ENCODE results near the gene LRRN3. TPM values are rescaled to one million over a fixed set of nuclear protein-coding genes. Genes with fewer than 3 reads are reported as not detected.

Gene LRRN3
- 10 to 100 TPM; 15.3 to 44.8 (median 27.5) TPM for total RNA-seq
- 25.1 TPM for polyA plus RNA-seq
- long read RNA-seq, donor 1, transcript LRRN3-204 (4 exons, 3,725 nt): minor isoform, 14 of 95 reads
- long read RNA-seq, donor 1, transcript LRRN3-203 (2 exons, 3,513 nt): minor isoform, 22 of 95 reads
- long read RNA-seq, donor 1, transcript LRRN3-201 (3 exons, 3,099 nt): major isoform, 50 of 95 reads
- long read RNA-seq, donor 1, partial matches to known transcripts: 8 of 95 reads
- long read RNA-seq, donor 1, other reads (novel, unspliced or antisense): 1 of 95 reads
- long read RNA-seq, donor 2, transcript LRRN3-201 (3 exons, 3,099 nt): major isoform, 18 of 36 reads
- long read RNA-seq, donor 2, transcript LRRN3-204 (4 exons, 3,725 nt): minor isoform, 5 of 36 reads
- long read RNA-seq, donor 2, transcript LRRN3-203 (2 exons, 3,513 nt): minor isoform, 9 of 36 reads
- long read RNA-seq, donor 2, partial matches to known transcripts: 4 of 36 reads
- long read RNA-seq, donor 2, other reads (novel, unspliced or antisense): 0 of 36 reads
- long read RNA-seq, donor 3, transcript LRRN3-203 (2 exons, 3,513 nt): minor isoform, 58 of 142 reads
- long read RNA-seq, donor 3, transcript LRRN3-201 (3 exons, 3,099 nt): major isoform, 63 of 142 reads
- long read RNA-seq, donor 3, transcript LRRN3-204 (4 exons, 3,725 nt): minor isoform, 10 of 142 reads
- long read RNA-seq, donor 3, partial matches to known transcripts: 5 of 142 reads
- long read RNA-seq, donor 3, other reads (novel, unspliced or antisense): 6 of 142 reads
- long read RNA-seq, donor 4, transcript LRRN3-201 (3 exons, 3,099 nt): minor isoform, 6 of 20 reads
- long read RNA-seq, donor 4, transcript LRRN3-203 (2 exons, 3,513 nt): major isoform, 10 of 20 reads
- long read RNA-seq, donor 4, partial matches to known transcripts: 1 of 20 reads
- long read RNA-seq, donor 4, other reads (novel, unspliced or antisense): 1 of 20 reads

DNA sequence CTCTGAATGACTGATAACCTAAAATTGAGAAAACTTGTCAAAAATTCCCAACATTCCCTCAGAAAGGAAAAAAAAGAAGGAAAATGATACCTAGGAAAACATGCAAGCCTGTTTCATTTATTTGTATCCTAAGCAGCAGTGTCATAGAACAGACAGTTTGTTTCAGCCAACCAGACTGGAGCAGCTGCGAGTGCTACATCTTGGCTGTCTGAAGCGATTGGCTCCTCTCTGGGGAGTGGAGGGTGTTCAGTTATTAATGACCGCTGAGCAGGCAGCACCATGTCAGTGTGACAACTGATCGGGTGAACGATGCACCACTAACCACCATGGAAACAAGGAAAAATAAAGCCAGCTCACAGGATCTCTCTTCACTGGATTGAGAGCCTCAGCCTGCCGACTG lies at the start of gene LRRN3:
Gene LRRN3 (plus strand): TSS at position 282 of the 400 bp plus-strand sequence. CDS start 31,646 bp downstream, outside the sequence.
- ATAC-seq (peak; percentile 98 to 99), DNase-seq (peak; percentile 53 to 75 (median 65))
- peak within 1 kb of the TSS; percentile 62 for H3K27ac ChIP-seq (ENCODE audit: low read length)
- no peaks in the 10 kb centered on the region for H3K9me3 ChIP-seq (ENCODE audit: control insufficient read depth, low read length)
- 16% methylated on average over 6 of the region's 6 CpGs for WGBS
- H3K4me3 ChIP-seq (ENCODE audit: low read length): peak within 1 kb of the TSS; percentile 98
- no peaks in the 10 kb centered on the region for H3K27me3 ChIP-seq (ENCODE audit: control insufficient read depth, insufficient read depth)
- intact Hi-C loops (cut with DNase I): loop anchor here in 2 of 4 donors (10.0 kb wide), 2 partner anchors 394 to 496 kb away; no protein-coding TSS in a partner anchor
- peaks cover 3% of the 10 kb centered on the region for H3K4me1 ChIP-seq (ENCODE audit: control insufficient read depth, insufficient read depth, low read length)

DNA sequence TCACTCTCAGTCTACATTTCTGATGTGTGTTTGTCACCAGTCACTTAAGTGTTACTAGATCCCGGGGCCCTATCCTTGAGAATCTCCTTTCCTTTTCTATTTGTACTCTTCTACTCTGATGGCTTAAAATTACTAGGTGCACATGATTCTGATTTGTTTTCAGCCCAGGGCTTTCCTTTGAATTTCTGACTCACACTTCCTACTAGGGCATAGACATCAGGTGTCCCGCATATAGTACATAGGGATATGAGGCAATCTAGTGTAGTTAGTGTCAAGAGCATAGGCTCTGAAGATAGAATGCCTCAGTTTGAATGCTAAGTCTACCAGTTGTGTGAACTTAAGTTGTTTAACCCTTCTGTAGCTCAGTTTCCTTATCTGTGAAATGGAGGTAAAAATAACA lies 49.4 kb upstream of the LRRN3 start:
- no peak overlapping the region for H3K4me3 ChIP-seq (ENCODE audit: low read length)
- H3K4me1 ChIP-seq (ENCODE audit: control insufficient read depth, insufficient read depth, low read length): no peaks in the 10 kb centered on the region
- DNase-seq (no peak), ATAC-seq (no peak)
- intact Hi-C loops (cut with DNase I): no loop called here
- H3K27ac ChIP-seq (ENCODE audit: low read length): no peak overlapping the region
- 89% methylated on average over 2 of the region's 2 CpGs for WGBS
- no peaks in the 10 kb centered on the region for H3K27me3 ChIP-seq (ENCODE audit: control insufficient read depth, insufficient read depth)
- H3K9me3 ChIP-seq (ENCODE audit: control insufficient read depth, low read length): no peaks in the 10 kb centered on the region

DNA sequence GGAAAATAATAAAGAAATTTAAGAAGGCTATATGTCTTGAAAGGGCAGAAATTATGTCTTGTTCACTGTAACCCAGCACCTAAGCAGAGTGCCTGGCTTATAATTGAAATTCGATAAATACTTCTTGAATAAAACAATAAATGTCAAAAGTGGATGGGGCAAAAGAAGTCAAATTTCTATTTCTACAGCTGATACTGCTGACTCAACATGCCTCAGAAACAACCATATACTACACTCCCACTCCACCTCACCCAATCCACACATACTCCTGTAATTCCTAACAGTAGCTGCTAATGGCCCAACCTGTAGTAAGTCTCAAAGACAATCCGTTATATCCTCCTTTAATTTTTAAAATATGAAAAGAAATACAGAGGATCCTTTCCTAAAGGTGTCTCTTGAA lies 48.1 kb upstream of the LRRN3 start:
- no peak overlapping the region for H3K27ac ChIP-seq (ENCODE audit: low read length)
- WGBS: 98% methylated on average over 2 of the region's 2 CpGs
- H3K4me1 ChIP-seq (ENCODE audit: control insufficient read depth, insufficient read depth, low read length): no peaks in the 10 kb centered on the region
- H3K4me3 ChIP-seq (ENCODE audit: low read length): no peak overlapping the region
- H3K9me3 ChIP-seq (ENCODE audit: control insufficient read depth, low read length): no peaks in the 10 kb centered on the region
- intact Hi-C loops (cut with DNase I): no loop called here
- ATAC-seq (no peak), DNase-seq (no peak)
- no peaks in the 10 kb centered on the region for H3K27me3 ChIP-seq (ENCODE audit: control insufficient read depth, insufficient read depth)

DNA sequence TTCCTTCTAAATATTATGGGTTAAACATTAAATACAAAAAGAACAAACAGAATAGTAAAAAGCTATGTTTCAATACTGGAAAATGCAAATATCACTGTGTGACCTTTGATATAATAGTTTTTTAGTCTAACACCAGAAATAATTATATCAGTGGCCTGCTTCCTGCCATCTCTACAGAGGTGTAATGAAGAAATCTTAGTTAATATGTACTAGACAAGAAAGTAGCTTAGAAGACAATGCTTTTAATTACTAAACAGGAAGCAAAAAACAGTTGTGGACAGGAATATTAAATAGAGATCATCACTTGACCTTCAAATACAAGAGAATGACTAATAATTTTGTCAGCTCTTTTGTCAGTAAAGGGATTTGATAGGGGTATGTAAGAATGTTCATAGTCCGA lies 47.4 kb upstream of the LRRN3 start:
- intact Hi-C loops (cut with DNase I): no loop called here
- 95% methylated on average over 1 of the region's 1 CpG for WGBS
- DNase-seq (no peak), ATAC-seq (no peak)
- Histone ChIP-seq H3K27me3 (ENCODE audit: control insufficient read depth, insufficient read depth) (no peaks in the 10 kb centered on the region), H3K4me1 (ENCODE audit: control insufficient read depth, insufficient read depth, low read length) (no peaks in the 10 kb centered on the region), H3K4me3 (ENCODE audit: low read length) (no peak overlapping the region), H3K9me3 (ENCODE audit: control insufficient read depth, low read length) (no peaks in the 10 kb centered on the region), H3K27ac (ENCODE audit: low read length) (no peak overlapping the region)

DNA sequence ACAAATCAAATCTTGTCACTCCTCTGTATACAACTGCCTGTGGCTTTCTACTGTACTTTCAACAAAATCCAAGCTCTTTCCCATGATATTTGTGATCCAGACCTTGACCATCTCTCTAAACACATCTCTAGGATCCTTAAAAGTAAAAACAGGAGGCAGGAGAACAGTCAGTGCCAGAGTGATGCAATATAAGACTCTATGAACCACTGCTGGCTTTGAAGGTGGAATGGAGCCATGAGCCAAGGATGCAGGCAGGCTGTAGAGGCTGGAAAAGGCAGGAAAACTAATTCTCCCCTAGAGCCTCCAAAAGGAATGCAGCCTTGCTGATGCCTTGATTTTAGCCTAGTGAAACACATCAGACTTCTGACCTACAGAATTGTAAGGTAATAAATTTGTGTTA lies 45.5 kb upstream of the LRRN3 start:
- DNase-seq (peak in 2 of 3 donors; percentile 23 to 55), ATAC-seq (peak; percentile 54 to 61)
- Histone ChIP-seq H3K9me3 (ENCODE audit: control insufficient read depth, low read length) (no peaks in the 10 kb centered on the region), H3K27ac (ENCODE audit: low read length) (no peak overlapping the region), H3K27me3 (ENCODE audit: control insufficient read depth, insufficient read depth) (no peaks in the 10 kb centered on the region), H3K4me3 (ENCODE audit: low read length) (no peak overlapping the region), H3K4me1 (ENCODE audit: control insufficient read depth, insufficient read depth, low read length) (no peaks in the 10 kb centered on the region)
- intact Hi-C loops (cut with DNase I): no loop called here

DNA sequence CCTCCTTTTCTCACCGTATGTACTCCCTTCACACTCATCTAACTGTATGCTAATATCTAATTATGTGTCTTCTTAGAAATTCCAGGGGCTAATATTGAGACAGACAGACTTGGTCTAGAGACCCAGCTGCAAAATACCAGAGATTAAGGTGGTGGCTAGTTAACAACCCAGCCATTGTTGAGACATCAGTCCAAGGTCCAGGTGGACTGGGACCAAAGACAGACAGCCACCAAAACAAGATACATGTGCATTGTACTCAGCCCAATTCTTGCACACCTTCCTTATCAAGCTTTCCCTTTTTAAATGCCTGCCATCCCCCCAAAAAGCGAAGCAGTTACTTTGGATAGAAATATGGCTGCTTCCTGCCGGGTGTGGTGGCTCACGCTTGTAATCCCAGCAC lies 43.3 kb upstream of the LRRN3 start:
- no peaks in the 10 kb centered on the region for H3K9me3 ChIP-seq (ENCODE audit: control insufficient read depth, low read length)
- no peak overlapping the region for H3K4me3 ChIP-seq (ENCODE audit: low read length)
- 93% methylated on average over 4 of the region's 4 CpGs for whole genome bisulfite sequencing
- no peak for DNase-seq
- ATAC-seq: no peak
- intact Hi-C loops (cut with DNase I): no loop called here
- no peaks in the 10 kb centered on the region for H3K4me1 ChIP-seq (ENCODE audit: control insufficient read depth, insufficient read depth, low read length)
- no peak overlapping the region for H3K27ac ChIP-seq (ENCODE audit: low read length)
- H3K27me3 ChIP-seq (ENCODE audit: control insufficient read depth, insufficient read depth): no peaks in the 10 kb centered on the region

DNA sequence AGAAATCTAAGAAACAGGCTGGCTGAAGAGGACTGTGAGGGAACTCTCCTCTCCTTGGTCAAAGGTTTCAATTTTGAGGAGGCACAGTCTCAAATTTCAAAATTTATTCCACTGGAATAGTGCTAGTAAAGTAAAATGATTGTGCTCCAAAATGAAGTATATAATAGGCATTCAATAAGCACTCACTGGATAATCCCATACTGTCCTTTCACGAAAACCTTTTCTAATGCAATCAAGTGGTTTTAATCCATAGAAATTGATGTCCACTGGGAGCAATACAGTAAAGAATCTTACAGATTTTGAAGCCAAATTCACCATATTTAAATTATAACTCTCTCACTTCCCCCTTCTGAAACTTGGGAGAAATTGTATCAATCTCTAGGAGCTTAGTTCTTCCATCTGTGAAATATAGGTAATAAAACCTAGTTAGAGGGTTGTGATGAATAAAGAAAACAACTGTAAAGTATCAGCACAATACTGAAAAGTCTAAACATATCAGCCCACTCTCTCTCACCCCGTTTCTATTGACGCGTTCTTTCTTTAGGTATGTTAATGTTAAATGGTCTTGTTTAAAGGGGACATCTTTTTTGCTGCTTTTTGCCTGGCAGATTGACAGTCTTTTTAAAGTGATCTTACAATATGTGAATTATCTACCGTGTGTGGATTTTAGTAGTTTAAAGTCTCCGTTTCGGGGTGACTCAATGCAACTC lies 40.8 kb upstream of the LRRN3 start:
- no peak overlapping the region for H3K27ac ChIP-seq (ENCODE audit: low read length)
- H3K27me3 ChIP-seq (ENCODE audit: control insufficient read depth, insufficient read depth): no peaks in the 10 kb centered on the region
- H3K4me3 ChIP-seq (ENCODE audit: low read length): no peak overlapping the region
- intact Hi-C loops (cut with DNase I): no loop called here
- no peaks in the 10 kb centered on the region for H3K4me1 ChIP-seq (ENCODE audit: control insufficient read depth, insufficient read depth, low read length)
- no peak for DNase-seq
- 76% methylated on average over 7 of the region's 7 CpGs for WGBS
- H3K9me3 ChIP-seq (ENCODE audit: control insufficient read depth, low read length): no peaks in the 10 kb centered on the region
- ATAC-seq: no peak

DNA sequence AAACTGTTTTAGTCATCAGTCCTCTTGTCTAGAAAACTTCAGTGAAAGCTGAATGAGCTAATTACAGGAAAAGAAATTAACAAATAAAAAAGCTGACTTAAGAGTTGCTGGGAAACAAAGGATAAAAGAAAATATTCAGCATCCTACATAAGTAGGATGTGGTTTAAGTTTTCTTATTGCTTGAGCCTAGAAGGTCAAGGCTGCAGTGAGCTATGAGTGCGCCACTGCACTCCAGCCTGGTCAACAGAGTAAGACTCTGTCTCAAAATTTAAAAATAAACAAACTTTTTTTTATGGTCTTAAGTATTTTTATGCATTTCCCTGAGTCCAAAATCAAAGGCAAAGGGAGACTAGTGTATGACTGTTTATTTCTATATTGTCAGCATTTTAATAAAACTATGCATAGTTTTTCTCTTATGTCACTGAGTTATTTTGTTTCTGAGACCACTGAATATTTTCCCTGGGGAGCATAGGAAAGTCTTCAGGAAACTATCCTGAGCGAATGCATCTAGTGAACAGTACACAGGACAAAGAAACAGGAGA lies 40.0 kb upstream of the LRRN3 start:
- ATAC-seq: no peak

DNA sequence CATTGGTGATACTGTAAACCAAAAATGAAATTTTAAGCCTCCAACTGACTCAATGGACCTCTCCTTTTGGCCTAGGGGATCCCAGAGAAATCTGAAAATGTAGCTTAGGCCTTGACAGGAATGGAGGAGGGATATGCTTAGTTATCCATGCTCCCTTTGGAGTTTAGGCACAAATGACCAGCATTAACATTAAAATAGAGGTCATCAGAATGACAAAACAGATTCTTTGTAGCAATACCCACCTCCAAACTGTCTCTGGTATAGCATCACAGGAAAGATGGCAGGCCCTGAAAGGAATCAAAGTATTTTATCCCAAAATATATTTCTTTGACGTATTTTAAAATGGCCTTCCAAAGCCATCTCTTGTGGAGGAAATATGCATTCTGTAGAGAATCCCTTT lies 39.1 kb upstream of the LRRN3 start:
- WGBS: 100% methylated on average over 1 of the region's 1 CpG

More for the DNA sequence above, 40.0 kb upstream of the LRRN3 start:
- WGBS: 62% methylated on average over 2 of the region's 2 CpGs
- no peak overlapping the region for H3K4me3 ChIP-seq (ENCODE audit: low read length)
- H3K27me3 ChIP-seq (ENCODE audit: control insufficient read depth, insufficient read depth): no peaks in the 10 kb centered on the region
- H3K27ac ChIP-seq (ENCODE audit: low read length): no peak overlapping the region
- no peaks in the 10 kb centered on the region for H3K4me1 ChIP-seq (ENCODE audit: control insufficient read depth, insufficient read depth, low read length)
- no peaks in the 10 kb centered on the region for H3K9me3 ChIP-seq (ENCODE audit: control insufficient read depth, low read length)
- intact Hi-C loops (cut with DNase I): no loop called here
- DNase-seq: no peak

DNA sequence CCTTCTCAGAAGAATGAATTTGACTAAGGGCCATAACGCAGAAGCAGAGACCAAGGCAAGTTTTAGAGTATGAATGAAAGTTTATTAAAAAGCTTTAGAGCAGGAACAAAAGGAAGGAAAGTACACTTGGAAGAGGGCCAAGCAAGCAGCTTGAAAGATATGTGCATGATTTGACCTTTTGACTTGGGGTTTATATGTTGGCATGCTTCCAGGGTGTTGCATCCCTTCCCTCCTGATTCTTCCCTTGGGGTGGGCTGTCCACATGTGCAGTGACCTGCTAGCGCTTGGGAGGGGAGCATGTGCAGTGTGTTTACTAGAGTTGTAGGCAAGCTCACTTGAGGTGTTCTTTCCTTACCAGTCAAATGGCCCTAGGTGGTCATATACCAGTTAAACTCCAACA lies 37.9 kb upstream of the LRRN3 start:
- 85% methylated on average over 2 of the region's 2 CpGs for WGBS
- no peak overlapping the region for H3K27ac ChIP-seq (ENCODE audit: low read length)
- DNase-seq: no peak
- no peaks in the 10 kb centered on the region for H3K9me3 ChIP-seq (ENCODE audit: control insufficient read depth, low read length)
- H3K4me3 ChIP-seq (ENCODE audit: low read length): no peak overlapping the region
- ATAC-seq: no peak
- intact Hi-C loops (cut with DNase I): no loop called here
- no peaks in the 10 kb centered on the region for H3K4me1 ChIP-seq (ENCODE audit: control insufficient read depth, insufficient read depth, low read length)
- H3K27me3 ChIP-seq (ENCODE audit: control insufficient read depth, insufficient read depth): no peaks in the 10 kb centered on the region

More for the DNA sequence above, 39.1 kb upstream of the LRRN3 start:
- H3K27me3 ChIP-seq (ENCODE audit: control insufficient read depth, insufficient read depth): no peaks in the 10 kb centered on the region
- H3K4me1 ChIP-seq (ENCODE audit: control insufficient read depth, insufficient read depth, low read length): no peaks in the 10 kb centered on the region
- H3K4me3 ChIP-seq (ENCODE audit: low read length): no peak overlapping the region
- DNase-seq: no peak
- intact Hi-C loops (cut with DNase I): no loop called here
- no peak overlapping the region for H3K27ac ChIP-seq (ENCODE audit: low read length)
- no peaks in the 10 kb centered on the region for H3K9me3 ChIP-seq (ENCODE audit: control insufficient read depth, low read length)
- ATAC-seq: no peak
